ENCODE measurements around the gene NPVF. TPM values are rescaled to one million over a fixed set of nuclear protein-coding genes. Genes with fewer than 3 reads are reported as not detected.

NPVF gene
- total and polyA plus RNA-seq, 2 of the 8 experiments (the other 6 are each of a cell fraction or from before 2014, with no cell fraction given), result not detected

GRCh38 chr7:25238066-25238725, 9.9 kb upstream of the NPVF start:
- Histone ChIP-seq H3K4me2 (ENCODE audit: insufficient read depth in 1 of 2, low read depth in 2 of 2, low read length in 2 of 2) (no peak overlapping the region), H4K91ac (replicated peaks; ENCODE audit: insufficient read length, low read length) (no peak overlapping the region), H3K14ac (ENCODE audit: insufficient read length) (no peak overlapping the region), H3K27me3 (replicated peaks in 1 of 4; ENCODE audit: control insufficient read depth in 3 of 4, extremely low read depth in 1 of 4, insufficient read depth in 3 of 4, low read length in 3 of 4) (peaks cover 0 to 2% (median under 1%) of the 10 kb centered on the region in 4 experiments; a peak in 3 of 7 replicates), H3K56ac (replicated peaks; ENCODE audit: insufficient read length, low read depth, low read length) (no peak overlapping the region), H2BK20ac (ENCODE audit: low read length) (no peak overlapping the region), H3K36me3 (ENCODE audit: control insufficient read depth in 2 of 4, insufficient read depth in 4 of 4, low read length in 3 of 4) (no peaks in the 10 kb centered on the region), H2BK120ac (replicated peaks; ENCODE audit: low read depth, low read length) (no peak overlapping the region), H3K79me1 (ENCODE audit: low read depth, low read length) (no peaks in the 10 kb centered on the region), H4K20me1 (replicated peaks in 1 of 2; ENCODE audit: control insufficient read depth in 1 of 2, insufficient read depth in 2 of 2, low read length in 2 of 2) (no peaks in the 10 kb centered on the region), H2BK12ac (ENCODE audit: low read depth, low read length) (no peak overlapping the region), H3K79me2 (ENCODE audit: control insufficient read depth in 1 of 2, insufficient read depth in 2 of 2, low read length in 2 of 2) (no peaks in the 10 kb centered on the region), H2BK5ac (ENCODE audit: low read depth, low read length) (no peak overlapping the region), H4K8ac (ENCODE audit: extremely low read depth, insufficient read depth, low read length) (no peak overlapping the region), H3K23ac (ENCODE audit: insufficient read length) (no peak overlapping the region), H2AFZ (ENCODE audit: low read length) (no peak overlapping the region), H3K4me3 (ENCODE audit: extremely low read depth in 1 of 4, insufficient read depth in 2 of 4, low read depth in 3 of 4, low read length in 4 of 4) (no peak overlapping the region), H3K27ac (ENCODE audit: low read depth, low read length) (no peak overlapping the region), H3K4me1 (replicated peaks in 1 of 4; ENCODE audit: control insufficient read depth in 3 of 4, insufficient read depth in 4 of 4, low read length in 3 of 4) (no peaks in the 10 kb centered on the region), H3K9me3 (ENCODE audit: insufficient read depth in 2 of 2, low read depth in 1 of 2, low read length in 1 of 2) (no peaks in the 10 kb centered on the region), H2BK15ac (ENCODE audit: low read length) (no peak overlapping the region), H4K5ac (ENCODE audit: insufficient read length, low read depth, low read length) (no peak overlapping the region), H2AK5ac (ENCODE audit: low read depth, low read length) (no peak overlapping the region), H3K4ac (replicated peaks; ENCODE audit: insufficient read length, low read depth, low read length) (no peak overlapping the region), H3K23me2 (ENCODE audit: low read depth, low read length) (no peaks in the 10 kb centered on the region; the same call in 1 of the 2 replicates), H3K18ac (ENCODE audit: extremely low read depth, low read length) (no peak overlapping the region), H3K9ac (replicated peaks in 1 of 4; ENCODE audit: extremely low read depth in 1 of 4, low read depth in 3 of 4, low read length in 3 of 4) (no peak overlapping the region)
- CTCF ChIA-PET (ENCODE audit: partially characterized antibody), result interaction anchor here (0.8 to 1.4 kb wide), 3 partner anchors 18 to 23 kb away, joined by 3 read pairs; no protein-coding TSS in a partner anchor
- POLR2A ChIA-PET (ENCODE audit: partially characterized antibody), result interaction anchor here (0.7 kb wide), 1 partner anchor 280 kb away, joined by 4 read pairs; no protein-coding TSS in a partner anchor
- FAIRE-seq (no peak), DNase-seq (ENCODE audit: low read depth in 1 of 2, low spot score in 2 of 2) (no peak)
- 89% methylated on average over 2 of the region's 2 CpGs; no CpG with 5 or more reads in 1 of the 2 experiments for WGBS, 2 experiments (ENCODE audit: extremely low coverage in 1 of 2, insufficient coverage in 1 of 2, insufficient read length in 1 of 2, insufficient replicate concordance in 2 of 2, low coverage in 1 of 2, low lambda C conversion rate in 2 of 2, missing lambda C conversion rate in 1 of 2)
- TF ChIP-seq KDM1A (IDR thresholded peaks at IDR 0.05; ENCODE audit: borderline replicate concordance, low read length) (no peak), RAD21 (IDR thresholded peaks at IDR 0.05 in 1 of 2, conservative IDR thresholded peaks at IDR 0.05 in 1 of 2; ENCODE audit: low read depth in 2 of 2, low read length in 2 of 2) (no peak), MAX (IDR thresholded peaks at IDR 0.05) (no peak), ZNF274 (IDR thresholded peaks at IDR 0.05; ENCODE audit: borderline replicate concordance, extremely low read depth, low read length) (no peak), SP4 (IDR thresholded peaks at IDR 0.05; ENCODE audit: low read length) (no peak), GTF2F1 (IDR thresholded peaks at IDR 0.05; ENCODE audit: borderline replicate concordance, low read depth, low read length) (no peak)

Measured in H1 (cell line).